ENCODE measurements around the gene ARL2BP.
"Not testable (repeated sequence)": the region's sequence is repeated elsewhere in the genome, so short reads cannot be mapped to it uniquely, and the experiment has no call there.

ARL2BP gene

DNA sequence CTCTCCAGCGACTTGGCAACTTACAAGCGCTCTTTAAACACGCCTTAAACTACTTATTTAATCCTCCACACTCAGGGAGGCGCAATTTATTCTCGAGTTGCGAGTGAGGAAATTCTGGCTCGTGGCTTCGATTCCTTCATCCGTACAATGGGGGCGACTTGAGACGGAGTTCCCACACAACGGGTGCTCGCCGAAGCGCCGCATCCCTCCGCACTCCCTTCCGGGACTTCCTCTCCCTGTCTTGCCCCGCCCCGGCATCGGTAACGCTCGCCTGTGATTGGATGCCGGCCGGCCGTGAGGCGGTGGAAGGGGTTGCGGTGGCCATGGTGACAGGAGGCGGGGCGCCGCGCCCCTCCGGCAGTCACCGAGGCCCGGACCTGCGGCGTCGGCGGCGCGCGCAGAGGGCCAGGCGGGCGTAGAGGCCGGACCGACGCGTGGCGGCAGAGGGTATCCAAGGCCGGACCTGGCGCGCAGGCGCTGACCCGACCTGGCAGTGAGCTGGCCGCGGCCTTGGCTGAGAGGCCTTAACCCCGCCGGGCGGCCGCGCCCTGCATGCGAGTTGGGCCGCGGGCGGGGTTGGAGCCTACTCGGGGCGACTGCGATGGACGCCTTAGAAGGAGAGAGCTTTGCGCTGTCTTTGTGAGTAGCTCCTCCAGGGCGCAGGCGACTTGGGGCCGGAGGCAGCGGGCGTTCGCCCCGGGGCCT lies at the start of gene ARL2BP:
ARL2BP (plus strand) TSS at position 493 of the 705 bp plus-strand sequence; CDS start at position 602, 109 bp downstream.
- peak; percentile 98 for DNase-seq

DNA sequence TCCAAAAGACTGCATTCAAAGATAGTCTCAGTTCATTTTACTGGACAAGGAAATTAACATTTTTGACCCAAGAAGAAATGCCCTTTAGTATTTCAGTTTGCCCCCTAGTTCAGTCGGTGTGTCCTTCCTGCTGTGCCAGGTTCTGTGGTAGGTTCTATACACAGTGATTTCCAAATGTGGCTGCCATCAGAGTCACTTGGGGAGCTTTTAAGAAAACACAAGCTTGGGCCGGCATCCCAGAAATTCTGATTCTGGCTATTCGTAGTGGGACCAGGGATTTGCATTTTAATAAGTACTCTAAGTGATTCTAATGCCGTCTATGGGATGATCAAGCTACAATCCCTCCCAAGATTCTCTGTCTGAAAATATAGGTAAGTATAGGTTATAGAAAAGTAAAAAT lies 48.8 kb upstream of the ARL2BP start:
- no peak for DNase-seq

DNA sequence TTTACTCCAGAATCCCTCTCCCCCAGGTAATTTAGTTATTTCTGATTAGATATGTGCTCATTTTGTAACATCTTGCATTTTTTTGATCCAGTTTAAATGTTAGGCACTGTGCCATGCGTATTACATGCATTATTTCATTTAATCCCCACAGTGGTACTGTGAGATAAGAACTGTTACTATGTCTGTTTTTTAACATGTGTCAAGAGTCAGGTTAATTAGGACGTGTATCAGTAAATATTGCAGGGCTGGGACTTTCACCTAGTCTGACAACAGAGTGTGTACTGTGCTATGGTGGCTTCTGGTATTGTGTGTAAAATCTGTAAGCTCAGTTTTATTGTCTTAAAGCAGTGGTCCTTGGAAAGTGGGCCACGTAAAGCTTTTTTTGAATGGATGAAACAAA lies 48.3 kb upstream of the ARL2BP start:
- DNase-seq = no peak

DNA sequence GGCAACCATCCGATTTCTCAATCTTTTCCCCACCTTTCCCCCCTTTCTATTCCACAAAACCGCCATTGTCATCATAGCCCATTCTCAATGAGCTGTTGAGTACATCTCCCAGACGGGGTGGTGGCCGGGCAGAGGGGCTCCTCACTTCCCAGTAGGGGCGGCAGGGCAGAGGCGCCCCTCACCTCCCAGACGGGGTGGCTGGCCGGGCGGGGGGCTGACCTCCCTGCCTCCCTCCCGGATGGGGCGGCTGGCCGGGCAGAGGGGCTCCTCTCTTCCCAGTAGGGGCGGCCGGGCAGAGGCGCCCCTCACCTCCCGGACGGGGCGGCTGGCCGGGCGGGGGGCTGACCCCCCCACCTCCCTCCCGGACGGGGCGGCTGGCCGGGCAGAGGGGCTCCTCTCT lies 44.7 kb upstream of the ARL2BP start:
- not testable (repeated sequence) for DNase-seq

DNA sequence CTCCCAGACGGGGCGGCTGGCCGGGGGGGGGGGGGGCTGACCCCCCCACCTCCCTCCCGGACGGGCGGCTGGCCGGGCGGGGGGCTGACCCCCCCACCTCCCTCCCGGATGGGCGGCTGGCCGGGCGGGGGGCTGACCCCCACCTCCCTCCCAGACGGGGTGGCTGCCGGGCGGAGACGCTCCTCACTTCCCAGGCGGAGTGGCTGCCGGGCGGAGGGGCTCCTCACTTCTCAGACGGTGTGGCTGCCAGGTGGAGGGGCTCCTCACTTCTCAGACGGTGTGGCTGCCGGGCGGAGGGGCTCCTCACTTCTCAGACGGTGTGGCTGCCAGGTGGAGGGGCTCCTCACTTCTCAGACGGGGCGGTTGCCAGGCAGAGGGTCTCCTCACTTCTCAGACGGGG lies 44.1 kb upstream of the ARL2BP start:
- not testable (repeated sequence) for DNase-seq

DNA sequence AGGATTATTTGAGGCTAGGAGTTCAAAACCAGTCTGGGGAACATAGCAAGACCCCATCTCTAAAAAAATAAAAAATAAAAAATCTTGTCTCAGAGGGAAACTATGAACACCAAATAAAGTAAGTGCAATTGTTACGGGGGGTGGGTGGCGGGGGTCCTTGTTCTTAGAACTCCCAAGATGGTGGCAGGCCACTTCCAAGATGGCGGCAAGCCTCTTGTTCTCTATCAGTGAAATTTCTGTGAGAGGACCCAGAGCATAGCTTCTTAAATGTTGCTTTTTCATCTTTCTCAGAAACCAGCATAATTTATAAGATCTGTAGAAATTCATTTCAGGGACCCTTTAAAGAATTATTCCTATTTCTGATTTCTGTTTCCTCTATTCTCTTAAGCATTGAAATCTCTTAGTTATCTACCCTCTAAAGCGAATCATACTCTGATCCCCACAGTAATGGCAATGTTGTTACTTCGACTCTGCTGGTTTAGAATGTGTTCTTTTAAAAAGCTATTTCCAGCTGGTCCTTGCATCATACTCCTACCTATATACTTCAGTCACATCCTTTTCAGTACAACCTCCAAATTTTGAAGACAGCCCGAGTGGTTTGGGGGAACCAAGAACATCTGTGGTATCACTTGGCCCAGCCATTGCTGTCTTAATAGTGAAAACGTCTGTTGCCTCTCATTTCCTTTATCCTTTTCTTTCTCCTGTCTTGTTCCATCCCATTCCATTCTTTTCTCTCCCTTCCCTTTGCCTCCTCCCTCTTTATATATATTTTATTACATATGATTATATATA lies 42.8 kb upstream of the ARL2BP start:
- DNase-seq = no peak

DNA sequence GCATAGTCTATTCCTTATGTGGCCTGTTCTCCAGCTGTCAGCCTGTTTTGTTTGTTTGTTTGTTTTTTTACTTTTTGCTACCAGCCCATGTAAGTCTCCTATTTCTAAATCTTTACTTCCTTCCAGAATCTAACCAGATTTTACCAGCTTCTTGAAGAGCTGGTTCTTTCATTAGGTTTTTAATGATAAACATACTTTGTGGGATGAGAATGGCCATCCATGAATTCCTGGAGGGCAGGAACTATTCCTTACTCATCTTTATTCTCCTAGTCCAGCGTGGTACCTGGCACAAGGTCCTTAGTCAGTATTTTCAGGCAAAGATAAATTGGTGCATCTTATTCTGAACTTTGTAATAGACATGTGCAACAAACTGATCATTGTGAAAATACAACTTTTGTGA lies 41.6 kb upstream of the ARL2BP start:
- no peak for DNase-seq

DNA sequence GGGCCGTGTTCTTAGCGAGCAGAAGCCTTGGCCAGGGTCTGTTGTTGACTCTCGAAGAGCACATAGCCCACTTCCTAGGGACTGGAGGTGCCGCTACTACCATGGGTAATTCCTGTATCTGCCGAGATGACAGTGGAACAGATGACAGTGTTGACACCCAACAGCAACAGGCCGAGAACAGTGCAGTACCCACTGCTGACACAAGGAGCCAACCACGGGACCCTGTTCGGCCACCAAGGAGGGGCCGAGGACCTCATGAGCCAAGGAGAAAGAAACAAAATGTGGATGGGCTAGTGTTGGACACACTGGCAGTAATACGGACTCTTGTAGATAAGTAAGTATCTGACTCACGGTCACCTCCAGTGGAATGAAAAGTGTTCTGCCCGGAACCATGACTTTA lies 40.4 kb upstream of the ARL2BP start:
- DNase-seq = no peak

DNA sequence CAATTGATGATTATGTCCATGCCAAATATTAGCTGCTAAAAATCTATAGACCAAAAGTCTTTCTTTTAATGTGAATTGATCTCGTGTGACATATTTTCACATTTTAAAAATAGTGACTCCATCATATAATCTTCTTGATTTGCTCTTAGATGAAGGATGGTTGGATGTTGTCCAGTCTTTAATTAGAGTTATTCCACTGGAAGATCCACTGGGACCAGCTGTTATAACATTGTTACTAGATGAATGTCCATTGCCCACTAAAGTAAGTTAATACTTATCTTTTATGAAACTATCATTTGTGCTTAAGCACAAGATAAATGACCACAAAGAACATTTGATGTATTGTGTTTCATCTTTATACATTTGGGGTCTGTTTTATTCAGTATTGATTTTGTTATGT lies 36.1 kb upstream of the ARL2BP start:
- DNase-seq = no peak

DNA sequence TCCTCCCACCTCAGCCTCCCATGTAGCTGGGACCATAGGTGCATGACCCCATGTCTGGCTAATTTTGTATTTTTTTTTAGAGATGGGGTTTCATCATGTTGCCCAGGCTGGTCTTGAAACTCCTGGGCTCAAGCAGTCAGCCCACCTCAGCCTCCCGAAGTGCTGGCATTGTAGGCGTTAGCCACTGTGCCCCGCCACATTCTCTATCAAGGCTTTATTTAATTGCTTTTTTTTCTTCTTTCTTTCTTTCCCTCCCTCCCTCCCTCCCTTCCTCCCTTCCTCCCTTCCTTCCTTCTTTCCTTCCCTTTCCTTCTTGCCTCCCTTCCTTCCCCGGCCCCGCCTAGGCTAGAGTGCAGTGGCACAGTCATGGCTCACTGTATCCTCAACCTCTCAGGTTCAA lies 35.3 kb upstream of the ARL2BP start:
- no peak for DNase-seq

DNA sequence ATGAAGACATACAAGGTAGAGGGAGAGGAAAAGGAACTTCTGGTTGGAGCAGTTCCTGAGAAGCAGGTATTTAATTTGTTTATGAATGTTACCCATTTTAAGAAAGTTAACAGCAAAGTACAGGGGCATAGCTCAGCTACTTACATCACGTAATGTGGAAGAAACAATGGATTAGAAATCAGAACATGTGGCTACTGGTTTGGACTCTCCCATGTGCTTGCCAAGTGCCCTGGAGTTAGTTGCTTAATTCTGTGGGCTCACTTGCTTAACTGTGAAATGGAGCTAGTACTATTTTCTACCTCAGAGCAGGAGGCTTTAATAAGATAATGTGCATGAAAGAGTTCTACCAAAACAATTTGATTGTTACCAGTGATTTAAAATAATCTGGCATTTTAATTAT lies 31.6 kb upstream of the ARL2BP start:
- DNase-seq = no peak

DNA sequence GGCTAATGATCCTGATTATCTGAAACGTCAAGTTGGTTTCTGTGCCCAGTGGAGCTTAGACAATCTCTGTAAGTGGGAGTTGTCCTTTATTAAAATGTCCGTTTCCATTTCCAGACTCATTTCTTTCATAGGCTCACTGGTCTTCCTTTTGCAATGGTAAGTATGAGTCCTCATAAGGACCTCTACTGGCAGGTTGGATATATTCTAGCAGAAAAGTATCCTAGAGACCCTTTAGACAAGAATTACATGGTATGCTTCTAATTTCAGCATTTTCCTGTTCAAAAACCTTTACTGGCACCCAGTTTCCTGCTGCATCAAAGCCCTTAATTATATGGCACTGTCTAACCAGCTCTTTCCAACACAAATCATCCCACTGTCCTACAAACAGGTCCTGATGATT lies 28.1 kb upstream of the ARL2BP start:
- no peak for DNase-seq

DNA sequence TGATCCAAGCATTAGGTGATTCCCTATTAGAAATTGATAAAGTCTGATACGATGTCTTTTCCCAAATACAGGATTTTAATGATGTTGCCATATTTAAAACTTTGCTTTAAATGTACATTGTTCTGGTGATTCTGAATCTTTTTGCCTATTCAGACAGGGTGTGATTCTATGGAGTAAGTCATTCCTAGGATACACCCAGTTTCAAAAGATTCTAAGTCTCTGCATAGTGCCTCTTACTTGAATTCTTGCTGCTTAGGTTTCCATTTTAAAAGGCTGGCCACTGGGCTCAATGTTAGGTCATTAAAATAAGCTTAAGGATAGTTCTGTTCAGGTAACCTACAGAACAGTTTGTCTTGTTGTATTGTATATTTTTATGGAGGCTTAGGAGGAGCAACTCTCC lies 22.0 kb upstream of the ARL2BP start:
- no peak for DNase-seq

DNA sequence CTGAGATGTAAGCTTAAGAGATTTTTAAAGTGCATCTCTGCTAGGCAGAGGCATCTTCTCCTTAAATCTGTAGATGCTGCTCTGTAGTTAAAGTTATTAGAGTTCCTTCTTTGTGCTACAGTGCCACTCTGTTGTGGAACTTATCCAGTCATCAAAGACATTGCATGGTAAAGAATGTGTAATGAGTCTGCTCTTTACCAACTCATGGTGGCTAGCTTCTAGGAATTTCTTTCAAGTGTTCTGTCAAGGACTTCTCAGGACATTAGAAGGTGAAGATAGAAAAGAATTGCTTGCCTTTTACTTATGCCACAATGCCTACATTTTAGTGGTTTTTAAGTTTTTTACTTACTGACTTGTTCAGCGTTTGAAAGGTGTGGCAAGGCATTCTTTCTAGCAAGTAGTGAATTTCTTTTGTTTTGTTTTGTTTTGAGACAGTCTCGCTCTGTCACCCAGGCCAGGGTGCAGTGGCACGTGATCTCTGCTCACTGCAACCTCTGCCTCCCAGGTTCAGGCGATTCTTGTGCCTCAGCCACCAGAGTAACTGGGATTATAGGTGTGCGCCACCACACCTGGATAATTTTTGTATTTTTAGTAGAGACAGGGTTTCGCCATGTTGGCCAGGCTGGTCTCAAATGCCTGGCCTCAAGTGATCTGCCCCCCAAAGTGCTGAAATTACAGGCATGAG lies 20.3 kb upstream of the ARL2BP start:
- DNase-seq = no peak

DNA sequence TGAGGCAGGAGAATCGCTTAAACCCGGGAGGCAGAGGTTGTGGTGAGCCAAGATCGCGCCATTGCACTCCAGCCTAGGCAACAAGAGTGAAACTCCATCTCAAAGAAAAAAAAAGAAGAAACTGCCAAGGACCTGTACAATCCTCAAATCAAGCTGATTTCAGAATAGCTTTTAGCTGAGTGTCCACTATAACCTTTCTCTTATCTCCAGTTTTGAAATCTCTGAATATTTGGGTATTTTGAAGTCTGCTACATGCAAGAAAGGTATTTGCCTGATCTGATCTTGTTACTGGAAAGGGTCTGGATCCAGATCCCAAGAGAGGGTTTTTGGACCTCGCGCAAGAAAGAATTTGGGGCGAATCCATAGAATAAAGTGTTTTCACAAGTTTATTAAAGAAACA lies 19.1 kb upstream of the ARL2BP start:
- no peak for DNase-seq

DNA sequence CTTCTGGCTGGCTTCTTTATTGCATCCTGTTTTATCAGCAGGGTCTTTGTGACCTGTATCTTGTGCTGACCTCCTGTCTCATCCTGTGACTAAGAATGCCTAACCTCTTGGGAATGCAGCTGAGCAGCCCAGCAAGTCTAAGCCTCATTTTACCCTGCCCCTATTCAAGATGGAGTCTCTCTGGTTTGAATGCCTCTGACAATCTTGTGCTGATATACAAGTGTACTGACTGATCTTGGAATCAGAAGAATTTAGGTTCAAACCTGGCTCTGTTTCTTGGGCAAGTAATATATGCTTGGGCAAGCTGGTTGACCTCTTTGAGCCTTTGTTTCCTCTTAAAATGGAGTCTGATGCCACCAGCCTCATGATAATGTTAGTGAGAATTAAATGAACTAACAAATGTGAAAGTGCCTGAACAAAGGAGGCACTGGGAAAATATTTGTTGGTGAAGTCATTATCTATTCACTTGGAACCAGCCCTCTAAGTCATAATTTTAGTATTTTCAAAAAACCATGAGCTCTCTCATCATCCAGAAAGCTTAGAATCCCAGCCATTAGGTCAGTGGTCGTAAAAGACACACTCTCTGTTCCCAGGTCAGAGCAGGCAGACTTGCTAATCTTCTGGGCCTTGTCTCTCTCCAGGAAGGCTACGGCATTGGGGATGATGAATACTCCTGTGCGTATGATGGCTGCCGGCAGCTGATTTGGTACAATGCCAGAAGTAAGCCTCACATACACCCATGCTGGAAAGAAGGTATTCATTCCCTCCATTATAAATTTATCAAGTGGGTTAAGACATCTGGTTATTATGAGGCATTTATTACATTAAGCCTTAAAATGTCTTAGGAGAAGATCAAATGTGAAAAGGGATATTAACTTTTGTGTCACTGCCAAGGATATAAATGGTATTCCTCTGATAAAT lies 18.1 kb upstream of the ARL2BP start:
- DNase-seq = no peak

DNA sequence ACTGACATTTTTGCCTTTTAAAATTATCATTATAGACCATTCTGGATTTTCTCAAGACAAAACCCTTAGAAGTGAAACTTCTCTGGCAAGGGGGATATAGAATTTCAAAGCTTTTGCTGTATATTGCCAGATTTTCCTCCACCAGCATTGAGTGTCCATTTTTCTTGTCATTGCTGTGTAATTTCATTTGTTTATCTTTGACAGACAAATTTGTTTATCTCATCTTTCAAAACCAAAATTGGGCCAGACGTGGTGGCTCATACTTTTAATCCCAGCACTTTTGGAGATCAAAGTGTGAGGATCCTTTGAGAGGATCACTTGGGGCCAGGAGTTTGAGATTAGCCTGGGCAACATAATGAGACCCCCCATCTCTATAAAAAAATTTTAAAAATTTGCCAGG lies 16.0 kb upstream of the ARL2BP start:
- DNase-seq = no peak

DNA sequence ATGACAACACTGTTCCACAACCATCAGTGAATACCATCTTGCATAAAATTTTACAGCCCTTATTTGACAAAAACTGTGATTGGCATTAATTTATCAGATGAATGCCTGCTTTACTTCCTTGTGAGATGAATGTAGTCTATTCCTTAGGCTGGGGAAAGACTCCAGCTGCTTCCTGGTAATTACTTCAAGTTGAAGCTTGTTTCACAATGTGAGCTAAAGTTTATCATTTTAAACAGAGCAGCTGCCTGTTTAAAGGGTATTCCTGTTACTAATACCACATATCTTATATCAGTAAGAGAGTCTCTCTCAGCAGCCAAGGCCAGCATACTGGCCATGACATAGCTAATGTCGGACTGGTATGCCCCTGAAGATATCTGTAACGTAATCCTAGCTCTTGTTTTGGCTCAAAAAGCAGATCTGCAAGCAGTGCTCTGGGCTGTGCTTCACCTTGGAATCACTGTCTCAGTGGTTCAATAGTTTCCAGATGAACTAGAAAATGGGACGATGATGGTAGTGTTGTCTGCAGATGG lies 13.2 kb upstream of the ARL2BP start:
- no peak for DNase-seq

DNA sequence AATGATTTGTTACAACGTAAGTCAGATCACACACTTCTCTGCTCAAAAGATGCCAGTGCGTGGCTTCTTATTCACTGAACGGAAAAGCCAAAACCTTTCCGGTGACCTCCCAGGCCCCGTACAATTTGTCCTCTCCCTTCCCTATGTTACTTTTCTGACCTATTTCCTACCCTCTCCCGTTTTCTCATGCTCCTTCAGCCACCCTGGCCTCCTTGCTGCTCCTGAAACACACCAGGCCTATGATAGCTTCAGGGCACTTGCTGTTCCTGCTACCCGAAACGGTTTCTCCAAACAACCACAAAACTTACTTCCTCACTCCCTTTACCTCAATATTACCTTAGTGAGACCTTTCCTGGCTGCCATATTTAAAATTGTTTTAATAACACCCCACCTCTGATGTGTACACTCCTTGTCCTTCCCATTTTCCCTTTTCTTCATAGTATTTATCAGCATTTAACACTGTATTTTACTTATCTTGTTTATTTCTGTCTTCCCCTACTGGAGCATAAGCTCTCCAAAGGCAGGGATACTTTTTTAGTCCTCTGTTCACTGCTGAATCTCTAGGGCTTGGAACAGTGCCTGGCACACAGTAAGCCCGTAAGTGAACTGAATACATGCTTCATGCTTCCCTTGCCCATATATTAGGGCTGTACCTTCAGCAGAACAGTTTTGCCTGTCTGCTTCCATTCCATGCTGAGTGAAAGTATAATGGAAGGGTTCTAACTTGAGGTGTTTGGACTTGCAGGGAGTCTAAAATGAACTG lies 10.9 kb upstream of the ARL2BP start:
- no peak for DNase-seq

DNA sequence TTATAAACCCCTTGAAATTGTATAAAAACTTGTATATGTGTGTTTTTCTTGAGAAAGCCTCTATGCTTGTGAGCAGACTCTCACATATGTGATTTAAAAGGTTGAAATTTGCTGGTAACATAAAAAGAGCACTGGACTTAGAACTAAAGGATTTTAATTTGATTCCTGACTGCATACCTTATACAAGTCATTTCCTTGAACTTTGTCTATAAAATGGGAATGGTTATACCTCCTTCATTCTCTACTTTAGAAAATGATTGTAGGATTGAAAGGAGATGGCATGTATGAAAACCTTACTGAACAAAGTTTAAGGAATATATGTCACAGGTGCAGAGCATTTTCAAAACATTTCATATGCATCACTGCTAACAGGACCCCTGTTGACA lies 10.4 kb upstream of the ARL2BP start:
- no peak for DNase-seq

DNA sequence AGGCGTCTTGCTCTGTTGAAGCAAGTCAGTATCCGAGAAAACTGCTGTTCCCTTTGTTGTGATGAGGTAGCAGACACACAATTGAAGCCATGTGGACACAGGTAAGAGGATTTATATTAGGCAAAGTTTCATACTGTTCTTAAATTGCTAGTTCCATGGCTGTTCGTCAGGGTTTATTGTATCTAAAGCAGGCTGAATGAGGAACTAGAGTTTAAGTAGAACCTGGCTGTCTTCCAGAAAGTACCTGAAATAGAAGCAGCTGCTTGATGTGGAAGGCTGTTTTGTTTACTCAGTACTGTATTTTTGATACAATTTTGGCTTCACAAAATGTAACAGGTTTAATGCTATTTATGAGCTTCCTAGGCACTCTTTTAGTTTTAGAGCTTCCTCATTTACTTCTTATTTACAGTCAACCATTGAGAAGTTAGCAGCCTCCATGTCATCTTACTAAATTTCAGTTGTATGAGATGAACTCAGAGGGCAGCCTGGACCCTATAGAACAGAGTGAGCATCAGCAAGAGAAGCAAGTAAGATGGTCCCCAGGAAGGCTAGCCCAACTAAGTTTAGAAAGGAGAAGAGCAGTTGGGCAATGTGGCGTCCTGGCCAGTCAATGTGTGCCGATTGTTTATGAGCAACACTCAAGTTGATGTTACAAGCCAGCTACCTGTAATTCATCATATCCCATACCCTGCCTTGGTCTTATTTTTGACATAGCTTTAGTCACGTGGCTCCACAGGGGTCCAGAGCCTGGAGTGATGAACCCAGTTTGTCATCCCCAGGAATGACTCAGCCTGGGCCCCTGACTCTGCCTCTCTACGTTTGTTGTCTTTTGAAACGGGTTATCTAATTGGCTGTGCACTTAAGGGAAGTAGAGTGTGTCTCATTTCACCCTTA lies 9.7 kb upstream of the ARL2BP start:
- peak; percentile 17 for DNase-seq

Data from activated naive CD4-positive, alpha-beta T cell treated with anti-CD3 and anti-CD28 coated beads, Interleukin-2, amount 50 U/mL, for 16 hours (primary cell).